Neural cell (in vitro differentiated cells): Measurements from ENCODE around the gene ADGRG6.

Source experiments
- CTCF ChIP-seq: fragments of 450-650 bp; IDR thresholded peaks from 2 replicates; pipeline ENCODE4 v1.5.1; 2014; ENCODE audit warnings: antibody characterized with exemption, mild to moderate bottlenecking, moderate library complexity; ENCODE audit not compliant: poor library complexity, severe bottlenecking
- EP300 ChIP-seq: fragments of 450-650 bp; conservative IDR thresholded peaks from 2 replicates; pipeline ENCODE4 v1.6.1; 2014; ENCODE audit warnings: antibody characterized with exemption, mild to moderate bottlenecking, moderate library complexity; ENCODE audit not compliant: poor library complexity, severe bottlenecking
- EZH2 ChIP-seq: fragments of 200-600, 300-800 bp; shearing (Covaris generic), sonication (generic); IDR thresholded peaks from 2 replicates; pipeline ENCODE4 v1.6.1; 2014; ENCODE audit warnings: antibody characterized with exemption, low read length, borderline replicate concordance, mild to moderate bottlenecking; ENCODE audit not compliant: insufficient read depth, poor library complexity, severe bottlenecking
- REST ChIP-seq: IDR thresholded peaks from 2 replicates; pipeline ENCODE4 v1.6.1; 2012; ENCODE audit warnings: borderline replicate concordance
- TAF1 ChIP-seq: IDR thresholded peaks from 2 replicates; pipeline ENCODE4 v1.6.1; 2012; ENCODE audit warnings: low read depth

- TF ChIP-seq CTCF (no peak), EP300 (no peak), REST (no peak), EZH2 (no peak), TAF1 (no peak)
These were observed 73.3 kb downstream of the ADGRG6 start for GRCh38 chr6:142374965-142375733.
